Fibroblast of skin of abdomen (primary cell): ENCODE data around the gene GPRC5A.

Experiments
- DNase-seq: peaks from one replicate; pipeline ENCODE4 v3.0.0-alpha.2; 2013

The GPRC5A gene

GRCh38 chr12:12943586-12944260, 52.4 kb downstream of the GPRC5A start:
- DNase-seq: peak; percentile 27

DNA sequence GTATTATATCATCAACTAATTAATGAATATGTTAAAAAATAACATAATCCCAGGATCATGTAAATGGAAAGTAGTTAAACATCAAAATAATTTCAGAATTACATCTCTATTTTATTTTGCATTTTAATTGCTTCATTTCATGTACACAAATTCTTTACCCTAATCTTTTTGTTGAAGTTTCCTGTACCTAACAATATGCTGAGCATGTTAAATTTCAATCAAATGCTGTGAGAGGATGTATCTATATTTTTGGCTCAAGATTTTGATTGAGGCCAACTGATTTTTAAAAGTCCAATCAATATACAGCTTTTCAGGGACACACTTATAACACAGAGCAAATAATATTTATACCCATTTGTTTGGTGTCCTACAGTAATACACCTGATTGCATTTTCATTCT, 54.2 kb downstream of the GPRC5A start:
- no peak for DNase-seq

GRCh38 chr12:12946686-12947355, 55.5 kb downstream of the GPRC5A start:
- DNase-seq: no peak

DNA sequence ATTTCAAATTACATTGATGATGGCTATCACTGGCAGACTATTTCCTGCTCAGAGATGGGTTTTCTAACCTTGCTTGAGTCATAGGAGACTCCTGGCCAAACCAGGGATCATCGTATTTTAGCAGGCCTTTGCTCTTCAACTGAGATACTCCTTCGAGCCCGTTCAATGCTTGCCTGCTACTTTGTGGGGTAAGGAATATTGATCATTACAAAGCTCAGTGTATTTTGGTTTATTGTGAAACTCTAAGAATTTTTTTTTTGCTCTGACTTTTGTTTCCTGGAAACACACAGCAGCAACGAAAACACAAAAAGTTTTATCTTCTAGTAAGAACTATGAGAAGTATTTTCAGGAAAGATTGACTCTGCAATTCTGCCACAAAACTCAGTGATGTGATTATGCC, 56.5 kb downstream of the GPRC5A start:
- no peak for DNase-seq

DNA sequence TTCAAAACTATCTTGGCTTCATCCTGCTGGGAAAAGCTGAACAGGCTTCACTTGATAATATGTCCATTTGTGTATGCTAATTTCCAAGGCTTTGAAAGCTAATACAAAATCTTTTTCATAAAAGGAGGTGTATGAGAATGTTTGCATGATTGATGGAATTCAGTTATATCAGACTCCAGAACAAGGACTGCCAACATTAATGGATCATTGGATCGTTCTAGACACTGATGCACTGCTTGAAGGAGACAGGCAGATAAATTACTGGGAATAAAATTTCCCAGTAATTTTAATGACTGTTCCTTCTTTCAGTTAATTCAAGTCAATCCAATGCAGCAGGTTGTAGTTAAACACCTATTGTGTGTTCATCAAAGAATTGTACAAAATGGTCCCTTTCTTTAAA, 60.1 kb downstream of the GPRC5A start:
- DNase-seq: no peak

DNA sequence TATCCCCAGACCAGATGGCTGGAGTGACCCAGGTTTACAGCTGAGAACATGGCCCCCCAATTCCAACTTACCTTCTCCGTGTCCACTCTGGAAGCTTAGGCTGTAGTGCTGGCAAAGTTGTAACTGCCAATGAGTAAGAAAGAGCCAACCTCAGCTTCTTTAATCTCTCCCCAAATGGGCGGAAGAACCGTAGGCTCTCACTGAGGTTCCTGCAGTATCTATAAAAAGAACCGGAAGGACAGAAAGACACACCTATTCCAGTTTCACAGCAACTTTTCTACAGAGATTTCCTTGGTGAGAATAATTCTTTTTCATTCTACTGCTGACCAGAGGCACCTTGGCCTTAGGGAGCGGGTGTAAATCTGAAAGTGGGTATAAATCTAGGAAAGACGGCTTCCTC, 60.7 kb downstream of the GPRC5A start, which contains the start of gene GPRC5D:
TSS of gene GPRC5D (minus strand) at position 135 of the 400 bp plus-strand sequence. CDS start 1,786 bp downstream, outside the sequence.
- no peak for DNase-seq

DNA sequence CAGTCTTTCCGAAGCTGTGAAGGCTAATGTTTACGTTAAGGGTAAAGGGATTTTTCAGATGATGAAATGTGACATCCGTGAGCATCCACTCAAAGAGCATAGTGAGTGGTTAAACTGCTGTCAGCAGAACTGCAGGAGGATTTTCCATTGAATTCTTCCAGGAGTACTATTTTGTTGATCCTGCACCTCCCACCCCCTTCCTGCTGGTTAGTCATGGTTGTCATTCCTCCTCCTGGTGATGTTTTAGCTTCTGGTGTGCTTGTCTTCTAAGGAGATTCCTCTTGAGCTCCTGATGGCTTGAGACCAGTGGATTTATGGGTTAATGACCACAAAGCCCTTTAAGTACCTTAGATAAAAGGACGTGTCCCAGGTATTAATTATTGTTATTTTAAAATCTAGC, 63.0 kb downstream of the GPRC5A start:
- peak; percentile 34 for DNase-seq

DNA sequence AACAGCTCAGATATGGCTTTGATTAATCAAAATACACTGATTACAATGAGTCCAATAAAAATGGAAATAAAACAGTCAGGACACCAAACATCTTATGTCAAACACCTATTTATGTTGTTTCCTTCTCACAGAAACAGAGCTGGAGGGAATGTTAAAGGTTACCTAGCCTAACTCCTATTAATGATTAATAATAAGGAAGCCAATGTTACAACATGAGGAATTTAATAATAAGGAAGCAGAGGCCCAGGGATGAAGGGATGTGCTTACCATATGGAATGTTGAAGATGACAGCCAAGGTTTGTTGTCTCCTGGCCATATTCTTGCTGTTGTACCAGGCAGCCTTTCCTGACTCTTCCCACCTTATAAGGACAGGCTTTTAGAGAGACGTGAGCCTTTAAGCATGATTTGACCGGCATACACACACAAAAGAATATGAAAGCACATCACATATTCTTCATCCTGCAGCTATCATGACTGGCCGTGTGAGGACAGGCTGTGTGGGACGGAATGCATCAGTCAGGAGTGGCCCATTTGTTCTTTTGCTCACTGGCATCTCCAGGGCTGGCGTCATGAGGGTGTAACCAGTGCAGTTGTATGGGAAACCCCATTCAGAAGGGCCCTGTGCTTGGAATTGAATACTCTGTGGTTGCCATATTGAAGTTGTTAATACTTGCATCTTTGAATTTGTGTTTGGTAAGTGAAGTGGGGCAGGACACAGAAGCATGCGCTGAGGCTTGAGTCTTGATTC, 63.7 kb downstream of the GPRC5A start:
- DNase-seq: no peak

- no peak for DNase-seq
Measured at GRCh38 chr12:12958886-12959285, 67.5 kb downstream of the GPRC5A start.

GRCh38 chr12:12960639-12961209, 69.4 kb downstream of the GPRC5A start:
- no peak for DNase-seq

DNA sequence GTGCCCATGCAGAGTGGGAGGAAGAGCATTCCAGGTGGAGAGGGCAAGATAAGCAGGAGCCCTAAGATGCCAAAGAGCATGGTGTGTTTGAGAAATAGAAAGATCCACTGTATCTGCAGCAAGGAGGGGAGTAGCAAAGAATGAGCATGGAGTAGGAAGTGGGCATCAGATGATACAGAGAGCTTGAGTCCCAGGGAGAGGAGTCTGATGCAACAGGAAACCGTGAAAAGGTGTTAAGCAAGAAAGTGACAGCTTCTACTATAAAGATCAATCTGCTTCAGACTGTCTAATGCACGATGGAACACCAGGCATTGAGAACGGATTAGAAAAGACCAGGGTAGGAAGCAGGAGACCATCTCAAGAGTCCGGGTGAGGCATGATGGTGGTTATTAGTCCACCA, 72.9 kb downstream of the GPRC5A start:
- no peak for DNase-seq

- no peak for DNase-seq
Measured at GRCh38 chr12:12965836-12966235, 74.5 kb downstream of the GPRC5A start.
